IPS-20b (cell line): ENCODE results near the gene WFDC12.

ENCODE experiments used
- H3K27ac ChIP-seq: one replicate; pipeline ENCODE4 v1.5.1; 2013; ENCODE audit warnings: low read length
- H3K27me3 ChIP-seq: 2 replicates; pipeline ENCODE4 v1.6.1; 2013; ENCODE audit warnings: mild to moderate bottlenecking, low read length, inconsistent platforms; ENCODE audit not compliant: insufficient read depth
- H3K36me3 ChIP-seq: 2 replicates; pipeline ENCODE4 v1.6.1; 2013; ENCODE audit warnings: low read depth, mild to moderate bottlenecking, inconsistent platforms, low read length, moderate library complexity; ENCODE audit not compliant: insufficient read depth
- H3K4me1 ChIP-seq: 2 replicates; pipeline ENCODE4 v1.6.1; 2013; ENCODE audit warnings: mild to moderate bottlenecking, control low read depth, inconsistent platforms, low read length, moderate library complexity; ENCODE audit not compliant: insufficient read depth
- H3K4me3 ChIP-seq: 2 replicates; pipeline ENCODE4 v1.5.1; 2013; ENCODE audit warnings: mild to moderate bottlenecking, low read length, inconsistent platforms
- H3K9ac ChIP-seq: 2 replicates; pipeline ENCODE4 v1.6.1; 2013; ENCODE audit warnings: low read depth, mild to moderate bottlenecking, inconsistent platforms, low read length, moderate library complexity
- H3K9me3 ChIP-seq: 2 replicates; pipeline ENCODE4 v1.6.1; 2013; ENCODE audit warnings: mild to moderate bottlenecking, low read depth, low read length, inconsistent platforms; ENCODE audit not compliant: insufficient read depth

The WFDC12 gene

GRCh38 chr20:45087814-45088213 lies 36.5 kb downstream of the WFDC12 start:
- Histone ChIP-seq H3K9me3 (no peaks in the 10 kb centered on the region), H3K4me3 (no peak overlapping the region), H3K9ac (no peak overlapping the region), H3K4me1 (no peaks in the 10 kb centered on the region), H3K27me3 (no peaks in the 10 kb centered on the region), H3K36me3 (peaks cover 3% of the 10 kb centered on the region; the same call in 1 of the 2 replicates), H3K27ac (no peak overlapping the region)

DNA sequence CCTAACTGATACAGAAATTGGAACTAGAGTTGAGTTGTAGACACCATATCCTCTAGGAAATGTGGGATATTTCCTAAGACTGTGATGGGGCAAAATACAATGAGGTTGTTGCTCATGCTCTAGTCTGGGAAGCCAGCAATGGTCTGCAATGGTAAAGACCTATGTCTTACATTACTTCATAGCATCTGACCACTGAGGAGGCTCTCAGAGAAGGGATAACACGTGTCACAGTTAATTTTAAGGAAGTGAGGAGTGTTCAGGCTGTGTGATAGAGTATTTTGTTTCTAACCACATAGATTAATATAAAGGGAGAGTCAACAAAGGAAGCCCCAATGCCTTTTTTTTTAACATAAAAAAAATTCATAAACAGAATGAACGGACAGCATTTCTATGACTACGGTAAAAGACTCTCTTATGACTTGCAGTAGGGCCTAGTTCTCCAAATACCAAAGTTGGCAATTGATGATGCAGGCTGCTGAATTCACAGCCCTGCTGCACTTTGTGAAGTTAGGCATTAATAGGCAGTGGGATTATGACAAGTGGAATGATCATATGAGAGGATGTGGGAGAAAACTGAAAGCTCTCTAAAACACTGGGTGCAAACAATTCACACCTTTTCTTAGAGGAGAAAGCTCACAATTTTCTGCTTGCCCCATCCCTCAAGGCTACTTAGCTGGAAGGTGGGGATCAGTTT lies 37.0 kb downstream of the WFDC12 start:
- H3K4me3 ChIP-seq = no peak overlapping the region
- no peaks in the 10 kb centered on the region for H3K4me1 ChIP-seq
- peaks cover 4% of the 10 kb centered on the region; the same call in 1 of the 2 replicates for H3K9me3 ChIP-seq
- no peak overlapping the region for H3K27ac ChIP-seq
- H3K36me3 ChIP-seq = peaks cover 8% of the 10 kb centered on the region
- no peaks in the 10 kb centered on the region for H3K27me3 ChIP-seq
- no peak overlapping the region for H3K9ac ChIP-seq

DNA sequence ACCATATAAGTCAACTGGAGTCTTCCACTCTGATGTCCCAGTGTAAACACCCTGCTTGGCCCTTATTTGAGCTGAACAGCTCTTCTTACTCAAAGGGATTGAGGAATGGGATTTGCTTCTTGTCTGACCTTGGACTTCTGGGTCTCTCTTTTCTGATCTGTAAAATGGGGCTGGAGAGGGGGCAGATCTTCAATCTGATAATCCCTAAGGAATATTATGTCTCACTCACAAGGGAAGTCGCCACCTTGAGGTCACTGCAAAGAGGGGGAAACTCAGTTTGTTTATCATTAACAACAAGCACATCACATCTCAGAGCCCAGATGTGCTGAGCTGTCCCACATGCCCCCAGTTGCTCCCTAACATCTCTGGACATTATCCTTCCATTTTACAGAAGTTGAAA lies 38.4 kb downstream of the WFDC12 start:
- Histone ChIP-seq H3K27ac (no peak overlapping the region), H3K36me3 (peaks cover 20% of the 10 kb centered on the region), H3K9ac (no peak overlapping the region), H3K27me3 (no peaks in the 10 kb centered on the region), H3K4me3 (no peak overlapping the region), H3K4me1 (no peaks in the 10 kb centered on the region), H3K9me3 (peaks cover 5% of the 10 kb centered on the region; the same call in 1 of the 2 replicates)

- no peaks in the 10 kb centered on the region for H3K4me1 ChIP-seq
- H3K36me3 ChIP-seq = peaks cover 25% of the 10 kb centered on the region
- peaks cover 5% of the 10 kb centered on the region; the same call in 1 of the 2 replicates for H3K9me3 ChIP-seq
- H3K9ac ChIP-seq = no peak overlapping the region
- H3K4me3 ChIP-seq = no peak overlapping the region
- no peak overlapping the region for H3K27ac ChIP-seq
- no peaks in the 10 kb centered on the region for H3K27me3 ChIP-seq
Observed at GRCh38 chr20:45085289-45085688, 39.0 kb downstream of the WFDC12 start.

- Histone ChIP-seq H3K4me1 (no peaks in the 10 kb centered on the region), H3K9ac (no peak overlapping the region), H3K36me3 (peaks cover 39% of the 10 kb centered on the region), H3K27ac (no peak overlapping the region), H3K9me3 (peaks cover 5% of the 10 kb centered on the region; the same call in 1 of the 2 replicates), H3K4me3 (no peak overlapping the region), H3K27me3 (no peaks in the 10 kb centered on the region)
Observed at GRCh38 chr20:45083127-45083526, 41.1 kb downstream of the WFDC12 start.

- peaks cover 44% of the 10 kb centered on the region for H3K36me3 ChIP-seq
- H3K9ac ChIP-seq = no peak overlapping the region
- no peak overlapping the region for H3K27ac ChIP-seq
Observed at GRCh38 chr20:45082468-45082867, 41.8 kb downstream of the WFDC12 start.

DNA sequence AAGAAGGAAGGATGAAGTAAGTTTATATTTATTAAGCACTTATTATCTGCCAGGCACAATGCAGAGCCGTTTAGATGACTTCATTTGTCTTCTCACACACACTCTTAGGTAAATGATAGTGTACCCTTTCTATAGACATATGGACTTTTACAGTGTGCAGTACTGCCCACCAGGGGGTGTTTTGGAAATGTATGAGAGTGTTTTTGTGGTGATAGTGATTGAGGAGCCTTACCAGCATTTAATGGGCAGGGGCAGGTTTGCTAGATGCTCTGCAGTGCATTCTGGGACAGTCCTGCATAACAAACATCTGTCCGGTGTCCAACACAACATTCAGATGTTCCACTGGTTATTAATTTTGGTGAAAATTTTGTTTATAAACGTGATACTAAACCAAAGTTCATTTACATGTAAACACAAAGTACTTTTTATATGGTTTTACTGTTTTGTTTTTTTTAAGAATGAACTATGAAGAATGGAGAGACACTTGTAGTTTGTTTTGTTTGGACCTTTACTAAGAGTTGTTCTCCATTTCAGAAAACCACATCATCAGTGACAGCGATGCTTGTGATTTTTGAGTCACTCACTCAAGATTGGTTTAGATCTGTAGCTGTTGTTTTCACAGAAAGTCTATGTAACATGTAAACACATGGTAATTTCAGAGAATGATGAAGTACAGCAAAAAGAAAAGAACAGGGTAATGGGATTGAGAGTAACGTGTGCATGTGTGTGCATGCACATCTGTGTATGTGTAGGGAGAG lies 43.2 kb downstream of the WFDC12 start:
- Histone ChIP-seq H3K27ac (no peak overlapping the region), H3K4me3 (no peak overlapping the region), H3K9ac (no peak overlapping the region), H3K4me1 (peaks cover 9% of the 10 kb centered on the region), H3K9me3 (peaks cover 5% of the 10 kb centered on the region; the same call in 1 of the 2 replicates), H3K36me3 (peaks cover 48% of the 10 kb centered on the region), H3K27me3 (no peaks in the 10 kb centered on the region)

More at GRCh38 chr20:45082468-45082867, 41.8 kb downstream of the WFDC12 start:
- no peaks in the 10 kb centered on the region for H3K4me1 ChIP-seq
- H3K9me3 ChIP-seq = peaks cover 5% of the 10 kb centered on the region; the same call in 1 of the 2 replicates
- H3K4me3 ChIP-seq = no peak overlapping the region
- H3K27me3 ChIP-seq = no peaks in the 10 kb centered on the region

DNA sequence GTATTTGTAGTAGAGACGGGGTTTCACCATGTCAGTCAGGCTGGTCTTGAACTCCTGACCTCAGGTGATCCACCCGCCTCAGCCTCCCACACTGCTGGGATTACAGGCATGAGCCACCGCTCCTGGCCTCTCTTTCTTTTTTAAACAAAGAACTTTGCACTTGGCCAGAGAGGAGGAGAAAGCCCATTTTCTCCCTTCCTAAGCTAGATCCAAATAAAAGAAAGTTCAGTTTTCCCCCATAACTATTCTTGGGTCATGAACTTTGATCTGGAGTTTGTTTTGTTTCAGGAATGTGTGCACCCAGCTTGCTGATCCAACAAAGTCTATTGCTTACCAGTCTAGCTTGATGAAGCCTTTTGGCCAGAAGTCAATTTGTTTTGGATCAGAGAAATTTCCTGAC lies 46.7 kb downstream of the WFDC12 start:
- Histone ChIP-seq H3K9ac (no peak overlapping the region), H3K36me3 (peaks cover 56% of the 10 kb centered on the region), H3K4me3 (no peak overlapping the region), H3K27me3 (no peaks in the 10 kb centered on the region), H3K9me3 (peaks cover 4% of the 10 kb centered on the region; the same call in 1 of the 2 replicates), H3K27ac (no peak overlapping the region), H3K4me1 (peaks cover 9% of the 10 kb centered on the region)
